Liver (tissue), 3 donors: ENCODE results near the gene SLC9A3.

Source experiments
- EGR1 ChIP-seq, 2 donors: IDR thresholded peaks; 2 replicates each; pipeline ENCODE4 v1.6.1; 2016 to 2018; ENCODE audit warnings: antibody characterized with exemption in 2 of 2, low read depth in 2 of 2
- FOXA1 ChIP-seq: IDR thresholded peaks from 2 replicates; pipeline ENCODE4 v1.6.1; 2016; ENCODE audit warnings: antibody characterized with exemption
- GABPA ChIP-seq, 2 donors: IDR thresholded peaks in 1 of 2; conservative IDR thresholded peaks in 1 of 2; 2 replicates each; pipeline ENCODE4 v1.6.1; 2016; ENCODE audit warnings: antibody characterized with exemption in 2 of 2, mild to moderate bottlenecking in 1 of 2, moderate library complexity in 1 of 2
- HNF4A ChIP-seq, 2 donors: conservative IDR thresholded peaks; 2 replicates each; pipeline ENCODE4 v1.6.1; 2016; ENCODE audit warnings: antibody characterized with exemption in 2 of 2, mild to moderate bottlenecking in 2 of 2
- HNF4G ChIP-seq: IDR thresholded peaks from 2 replicates; pipeline ENCODE4 v1.6.1; 2016; ENCODE audit warnings: antibody characterized with exemption
- RAD21 ChIP-seq, 2 donors: IDR thresholded peaks; 2 replicates each; pipeline ENCODE4 v1.6.1; 2016; ENCODE audit warnings: antibody characterized with exemption in 2 of 2, mild to moderate bottlenecking in 2 of 2
- RXRA ChIP-seq, 2 donors: IDR thresholded peaks; 2 replicates each; pipeline ENCODE4 v1.6.1; 2017 to 2018; ENCODE audit warnings: antibody characterized with exemption in 2 of 2, mild to moderate bottlenecking in 1 of 2
- SP1 ChIP-seq: IDR thresholded peaks from 2 replicates; pipeline ENCODE4 v1.6.1; 2018; ENCODE audit warnings: antibody characterized with exemption, mild to moderate bottlenecking
- TAF1 ChIP-seq: conservative IDR thresholded peaks from 2 replicates; pipeline ENCODE4 v1.6.1; 2016; ENCODE audit warnings: antibody characterized with exemption, mild to moderate bottlenecking
- YY1 ChIP-seq: IDR thresholded peaks from 2 replicates; pipeline ENCODE4 v1.6.1; 2016; ENCODE audit warnings: antibody characterized with exemption, mild to moderate bottlenecking
- TF ChIP-seq, protein P1 (sequence below): IDR thresholded peaks from 2 replicates; pipeline ENCODE4 v1.6.1; 2016; ENCODE audit warnings: antibody characterized with exemption, mild to moderate bottlenecking
- TF ChIP-seq, protein P2 (sequence below): fragments of 150-350 bp; IDR thresholded peaks from 2 replicates; pipeline ENCODE4 v1.5.1; 2017; ENCODE audit warnings: improper control_type of control experiment, low read depth, low read length; ENCODE audit not compliant: missing input control
- TF ChIP-seq, protein P3 (sequence below): IDR thresholded peaks from 2 replicates; pipeline ENCODE4 v1.6.1; 2016; ENCODE audit warnings: antibody characterized with exemption
- TF ChIP-seq, protein P4 (sequence below): IDR thresholded peaks from 2 replicates; pipeline ENCODE4 v1.6.1; 2016; ENCODE audit warnings: antibody characterized with exemption
- donor health status: healthy.
- donor health status: healthy.

DNA sequence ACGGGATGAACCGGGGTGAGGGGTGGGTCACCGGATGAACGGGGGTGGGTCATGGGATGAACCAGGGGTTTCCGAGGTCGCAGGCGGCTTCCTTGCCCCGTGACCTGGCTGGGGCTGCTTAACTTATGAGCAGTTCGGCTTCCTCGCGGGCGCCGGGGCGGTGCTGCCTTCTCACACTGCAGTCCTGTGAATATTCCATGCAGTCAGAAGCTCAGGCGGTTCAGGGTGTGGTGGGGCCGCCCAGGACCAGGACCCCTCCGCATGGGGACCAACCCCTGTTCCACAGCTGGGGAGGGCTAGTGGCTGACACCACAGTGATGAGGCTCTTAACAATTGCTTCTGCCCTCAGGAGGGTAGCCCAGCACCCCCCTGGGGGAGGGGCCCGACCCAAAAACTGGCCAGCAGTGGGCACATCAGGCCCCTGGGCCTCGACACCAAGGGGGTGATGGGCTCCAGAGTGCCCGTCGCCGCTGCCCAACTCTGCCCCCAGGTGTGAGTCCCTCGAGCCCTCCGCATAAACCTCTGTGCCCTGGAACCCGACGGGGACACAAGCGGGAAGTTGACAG lies 30.9 kb upstream of the SLC9A3 start:
- no peak for TF ChIP-seq RAD21 (IDR thresholded peaks at IDR 0.05)
- TF ChIP-seq, protein P1, sequence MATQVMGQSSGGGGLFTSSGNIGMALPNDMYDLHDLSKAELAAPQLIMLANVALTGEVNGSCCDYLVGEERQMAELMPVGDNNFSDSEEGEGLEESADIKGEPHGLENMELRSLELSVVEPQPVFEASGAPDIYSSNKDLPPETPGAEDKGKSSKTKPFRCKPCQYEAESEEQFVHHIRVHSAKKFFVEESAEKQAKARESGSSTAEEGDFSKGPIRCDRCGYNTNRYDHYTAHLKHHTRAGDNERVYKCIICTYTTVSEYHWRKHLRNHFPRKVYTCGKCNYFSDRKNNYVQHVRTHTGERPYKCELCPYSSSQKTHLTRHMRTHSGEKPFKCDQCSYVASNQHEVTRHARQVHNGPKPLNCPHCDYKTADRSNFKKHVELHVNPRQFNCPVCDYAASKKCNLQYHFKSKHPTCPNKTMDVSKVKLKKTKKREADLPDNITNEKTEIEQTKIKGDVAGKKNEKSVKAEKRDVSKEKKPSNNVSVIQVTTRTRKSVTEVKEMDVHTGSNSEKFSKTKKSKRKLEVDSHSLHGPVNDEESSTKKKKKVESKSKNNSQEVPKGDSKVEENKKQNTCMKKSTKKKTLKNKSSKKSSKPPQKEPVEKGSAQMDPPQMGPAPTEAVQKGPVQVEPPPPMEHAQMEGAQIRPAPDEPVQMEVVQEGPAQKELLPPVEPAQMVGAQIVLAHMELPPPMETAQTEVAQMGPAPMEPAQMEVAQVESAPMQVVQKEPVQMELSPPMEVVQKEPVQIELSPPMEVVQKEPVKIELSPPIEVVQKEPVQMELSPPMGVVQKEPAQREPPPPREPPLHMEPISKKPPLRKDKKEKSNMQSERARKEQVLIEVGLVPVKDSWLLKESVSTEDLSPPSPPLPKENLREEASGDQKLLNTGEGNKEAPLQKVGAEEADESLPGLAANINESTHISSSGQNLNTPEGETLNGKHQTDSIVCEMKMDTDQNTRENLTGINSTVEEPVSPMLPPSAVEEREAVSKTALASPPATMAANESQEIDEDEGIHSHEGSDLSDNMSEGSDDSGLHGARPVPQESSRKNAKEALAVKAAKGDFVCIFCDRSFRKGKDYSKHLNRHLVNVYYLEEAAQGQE, result no peak
- TF ChIP-seq SP1, result no peak
- TF ChIP-seq, protein P2, sequence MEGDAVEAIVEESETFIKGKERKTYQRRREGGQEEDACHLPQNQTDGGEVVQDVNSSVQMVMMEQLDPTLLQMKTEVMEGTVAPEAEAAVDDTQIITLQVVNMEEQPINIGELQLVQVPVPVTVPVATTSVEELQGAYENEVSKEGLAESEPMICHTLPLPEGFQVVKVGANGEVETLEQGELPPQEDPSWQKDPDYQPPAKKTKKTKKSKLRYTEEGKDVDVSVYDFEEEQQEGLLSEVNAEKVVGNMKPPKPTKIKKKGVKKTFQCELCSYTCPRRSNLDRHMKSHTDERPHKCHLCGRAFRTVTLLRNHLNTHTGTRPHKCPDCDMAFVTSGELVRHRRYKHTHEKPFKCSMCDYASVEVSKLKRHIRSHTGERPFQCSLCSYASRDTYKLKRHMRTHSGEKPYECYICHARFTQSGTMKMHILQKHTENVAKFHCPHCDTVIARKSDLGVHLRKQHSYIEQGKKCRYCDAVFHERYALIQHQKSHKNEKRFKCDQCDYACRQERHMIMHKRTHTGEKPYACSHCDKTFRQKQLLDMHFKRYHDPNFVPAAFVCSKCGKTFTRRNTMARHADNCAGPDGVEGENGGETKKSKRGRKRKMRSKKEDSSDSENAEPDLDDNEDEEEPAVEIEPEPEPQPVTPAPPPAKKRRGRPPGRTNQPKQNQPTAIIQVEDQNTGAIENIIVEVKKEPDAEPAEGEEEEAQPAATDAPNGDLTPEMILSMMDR, result no peak
- TF ChIP-seq, protein P3, sequence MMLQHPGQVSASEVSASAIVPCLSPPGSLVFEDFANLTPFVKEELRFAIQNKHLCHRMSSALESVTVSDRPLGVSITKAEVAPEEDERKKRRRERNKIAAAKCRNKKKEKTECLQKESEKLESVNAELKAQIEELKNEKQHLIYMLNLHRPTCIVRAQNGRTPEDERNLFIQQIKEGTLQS, result no peak
- TF ChIP-seq HNF4G, result no peak
- no peak for TF ChIP-seq TAF1
- TF ChIP-seq GABPA (IDR thresholded peaks at IDR 0.05 in 1 of 2, conservative IDR thresholded peaks at IDR 0.05 in 1 of 2), result no peak
- TF ChIP-seq, protein P4, sequence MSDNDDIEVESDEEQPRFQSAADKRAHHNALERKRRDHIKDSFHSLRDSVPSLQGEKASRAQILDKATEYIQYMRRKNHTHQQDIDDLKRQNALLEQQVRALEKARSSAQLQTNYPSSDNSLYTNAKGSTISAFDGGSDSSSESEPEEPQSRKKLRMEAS, result no peak
- no peak for TF ChIP-seq HNF4A (conservative IDR thresholded peaks at IDR 0.05)
- TF ChIP-seq FOXA1, result no peak
- no peak for TF ChIP-seq EGR1 (IDR thresholded peaks at IDR 0.05; ENCODE audit: low read depth in 2 of 2)
- no peak for TF ChIP-seq YY1
- no peak for TF ChIP-seq RXRA (IDR thresholded peaks at IDR 0.05)
